ENCODE results near the gene NAALADL2. TPM values are rescaled to one million over a fixed set of nuclear protein-coding genes. Genes with fewer than 3 reads are reported as not detected.

The NAALADL2 gene
- total and polyA plus RNA-seq, 9 of the 15 experiments (the other 6 are each of a cell fraction or from before 2014, with no cell fraction given) = 0.29 to 1.1 (median 0.79) TPM; not detected in 1

DNA sequence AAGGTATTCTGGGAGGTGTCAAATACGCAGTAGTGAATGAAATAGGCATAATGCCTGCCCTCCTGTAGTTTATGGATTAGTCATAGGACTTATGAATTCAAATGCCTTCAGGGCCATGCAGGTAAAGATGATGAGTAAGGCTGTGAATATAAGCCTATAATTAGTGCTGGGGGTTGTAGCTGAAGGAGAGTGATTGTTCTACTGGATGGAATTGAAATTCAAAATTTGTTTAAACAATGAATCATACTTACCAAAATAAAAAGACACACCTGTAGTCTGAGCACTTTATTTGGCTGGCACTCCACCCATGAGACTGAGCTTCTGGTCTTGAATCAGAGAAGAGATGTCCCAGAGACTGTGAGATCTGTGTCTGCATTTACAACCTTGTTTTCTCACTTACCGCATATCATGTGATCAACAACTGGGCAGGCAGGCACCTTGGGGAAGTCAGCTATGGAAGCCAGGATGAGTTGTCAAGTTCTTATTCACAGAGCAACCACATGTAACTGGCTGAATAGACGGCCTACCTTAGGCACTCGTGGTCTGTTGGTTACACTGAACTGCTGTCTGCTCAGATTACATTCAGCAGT, 291.8 kb downstream of the NAALADL2 start:
- 0% methylated on average over 4 of the region's 4 CpGs for WGBS (ENCODE audit: insufficient coverage, low coverage, missing lambda C conversion rate)
- no TSS peak for BruUV-seq (replicated peaks)
- H3K79me2 ChIP-seq (ENCODE audit: control insufficient read depth, insufficient read depth, low read length) = no peaks in the 10 kb centered on the region
- H2AFZ ChIP-seq (ENCODE audit: low read depth, low read length) = no peak overlapping the region
- intact Hi-C loops (cut with micrococcal nuclease) = no loop called here
- H3K4me1 ChIP-seq (replicated peaks in 1 of 2; ENCODE audit: control insufficient read depth in 2 of 2, insufficient read depth in 2 of 2, low read length in 2 of 2) = no peaks in the 10 kb centered on the region
- ChIA-PET POLR2A (no interaction called here), CTCF (ENCODE audit: low intra/inter-chr PET ratio) (no interaction called here)
- H3K9me3 ChIP-seq (replicated peaks; ENCODE audit: control insufficient read depth, insufficient read depth, low read depth, low read length) = no peaks in the 10 kb centered on the region
- H3K9me1 ChIP-seq (ENCODE audit: control insufficient read depth, insufficient read depth, low read length) = no peaks in the 10 kb centered on the region
- H3K36me3 ChIP-seq (ENCODE audit: control insufficient read depth, insufficient read depth, low read length) = no peaks in the 10 kb centered on the region
- H3K27me3 ChIP-seq (ENCODE audit: control insufficient read depth in 2 of 2, insufficient read depth in 2 of 2, low read length in 2 of 2) = no peaks in the 10 kb centered on the region
- FAIRE-seq (no peak), ATAC-seq (no peak), DNase-seq (ENCODE audit: extremely low read depth in 1 of 4, low spot score in 3 of 4) (no peak)
- no peak overlapping the region for H3K27ac ChIP-seq (ENCODE audit: extremely low read depth, low read depth, low read length)
- in situ Hi-C loops (cut with MboI) = no loop called here
- no peak overlapping the region for H3K9ac ChIP-seq (ENCODE audit: insufficient read depth in 1 of 2, low read depth in 2 of 2, low read length in 2 of 2)
- H3K4me3 ChIP-seq = no peak overlapping the region
- H4K20me1 ChIP-seq (replicated peaks; ENCODE audit: control insufficient read depth, insufficient read depth, low read length) = no peaks in the 10 kb centered on the region
- H3K4me2 ChIP-seq (ENCODE audit: insufficient read depth, low read length) = no peak overlapping the region
- TF ChIP-seq CXXC5 (CRISPR knock-in tag; IDR thresholded peaks at IDR 0.05) = no peak
- TF ChIP-seq, protein P1, sequence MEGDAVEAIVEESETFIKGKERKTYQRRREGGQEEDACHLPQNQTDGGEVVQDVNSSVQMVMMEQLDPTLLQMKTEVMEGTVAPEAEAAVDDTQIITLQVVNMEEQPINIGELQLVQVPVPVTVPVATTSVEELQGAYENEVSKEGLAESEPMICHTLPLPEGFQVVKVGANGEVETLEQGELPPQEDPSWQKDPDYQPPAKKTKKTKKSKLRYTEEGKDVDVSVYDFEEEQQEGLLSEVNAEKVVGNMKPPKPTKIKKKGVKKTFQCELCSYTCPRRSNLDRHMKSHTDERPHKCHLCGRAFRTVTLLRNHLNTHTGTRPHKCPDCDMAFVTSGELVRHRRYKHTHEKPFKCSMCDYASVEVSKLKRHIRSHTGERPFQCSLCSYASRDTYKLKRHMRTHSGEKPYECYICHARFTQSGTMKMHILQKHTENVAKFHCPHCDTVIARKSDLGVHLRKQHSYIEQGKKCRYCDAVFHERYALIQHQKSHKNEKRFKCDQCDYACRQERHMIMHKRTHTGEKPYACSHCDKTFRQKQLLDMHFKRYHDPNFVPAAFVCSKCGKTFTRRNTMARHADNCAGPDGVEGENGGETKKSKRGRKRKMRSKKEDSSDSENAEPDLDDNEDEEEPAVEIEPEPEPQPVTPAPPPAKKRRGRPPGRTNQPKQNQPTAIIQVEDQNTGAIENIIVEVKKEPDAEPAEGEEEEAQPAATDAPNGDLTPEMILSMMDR (IDR thresholded peaks at IDR 0.05 in 2 of 3, conservative IDR thresholded peaks at IDR 0.05 in 1 of 3; ENCODE audit: insufficient read depth in 2 of 3, low read depth in 1 of 3, low read length in 3 of 3) = no peak
- no peak for TF ChIP-seq RNF2 (IDR thresholded peaks at IDR 0.05)
- no peak for TF ChIP-seq ZFP91 (CRISPR knock-in tag; IDR thresholded peaks at IDR 0.05)
- TF ChIP-seq, protein P2, sequence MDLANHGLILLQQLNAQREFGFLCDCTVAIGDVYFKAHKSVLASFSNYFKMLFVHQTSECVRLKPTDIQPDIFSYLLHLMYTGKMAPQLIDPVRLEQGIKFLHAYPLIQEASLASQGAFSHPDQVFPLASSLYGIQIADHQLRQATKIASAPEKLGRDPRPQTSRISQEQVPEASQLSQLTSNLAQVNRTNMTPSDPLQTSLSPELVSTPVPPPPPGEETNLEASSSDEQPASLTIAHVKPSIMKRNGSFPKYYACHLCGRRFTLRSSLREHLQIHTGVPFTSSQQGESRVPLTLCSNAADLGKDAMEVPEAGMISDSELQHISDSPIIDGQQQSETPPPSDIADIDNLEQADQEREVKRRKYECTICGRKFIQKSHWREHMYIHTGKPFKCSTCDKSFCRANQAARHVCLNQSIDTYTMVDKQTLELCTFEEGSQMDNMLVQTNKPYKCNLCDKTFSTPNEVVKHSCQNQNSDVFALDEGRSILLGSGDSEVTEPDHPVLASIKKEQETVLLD (IDR thresholded peaks at IDR 0.05) = no peak
- no peak for TF ChIP-seq MAFK (IDR thresholded peaks at IDR 0.05; ENCODE audit: low read length)
- TF ChIP-seq ETV1 (tag; conservative IDR thresholded peaks at IDR 0.05; ENCODE audit: low read depth) = no peak
- no peak for TF ChIP-seq ZNF655 (CRISPR knock-in tag; IDR thresholded peaks at IDR 0.05)
- TF ChIP-seq, protein P3, sequence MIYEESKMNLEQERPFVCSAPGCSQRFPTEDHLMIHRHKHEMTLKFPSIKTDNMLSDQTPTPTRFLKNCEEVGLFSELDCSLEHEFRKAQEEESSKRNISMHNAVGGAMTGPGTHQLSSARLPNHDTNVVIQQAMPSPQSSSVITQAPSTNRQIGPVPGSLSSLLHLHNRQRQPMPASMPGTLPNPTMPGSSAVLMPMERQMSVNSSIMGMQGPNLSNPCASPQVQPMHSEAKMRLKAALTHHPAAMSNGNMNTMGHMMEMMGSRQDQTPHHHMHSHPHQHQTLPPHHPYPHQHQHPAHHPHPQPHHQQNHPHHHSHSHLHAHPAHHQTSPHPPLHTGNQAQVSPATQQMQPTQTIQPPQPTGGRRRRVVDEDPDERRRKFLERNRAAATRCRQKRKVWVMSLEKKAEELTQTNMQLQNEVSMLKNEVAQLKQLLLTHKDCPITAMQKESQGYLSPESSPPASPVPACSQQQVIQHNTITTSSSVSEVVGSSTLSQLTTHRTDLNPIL (CRISPR knock-in tag; IDR thresholded peaks at IDR 0.05) = no peak
- TF ChIP-seq ZNF239 (CRISPR knock-in tag; IDR thresholded peaks at IDR 0.05) = no peak
- TF ChIP-seq GATAD2A (IDR thresholded peaks at IDR 0.05) = no peak
- no peak for TF ChIP-seq ZNF436 (CRISPR knock-in tag; IDR thresholded peaks at IDR 0.05)
- no peak for TF ChIP-seq EP400 (IDR thresholded peaks at IDR 0.05)
- TF ChIP-seq HLTF (IDR thresholded peaks at IDR 0.05) = no peak
- TF ChIP-seq ETS1 (conservative IDR thresholded peaks at IDR 0.05; ENCODE audit: control insufficient read depth, low read depth, low read length) = no peak
